Common myeloid progenitor, CD34-positive (primary cell): ENCODE data around the gene OSBPL3.
A peak's percentile ranks its signal among the peaks of the same experiment; 100 is the strongest.

Experiments
- CTCF ChIA-PET: fragments of 350-600 bp; sonication (Branson Sonifier 250); formaldehyde crosslinking; loops from one replicate; lab custom pipeline; 2021; ENCODE audit warnings: antibody characterized with exemption; lab: Charles Lee
- POLR2A ChIA-PET: fragments of 350-600 bp; sonication (Branson Sonifier 250); formaldehyde crosslinking; loops from one replicate; lab custom pipeline; 2021; ENCODE audit warnings: antibody characterized with exemption; lab: Charles Lee
- DNase-seq, 3 donors: peaks; one replicate each; pipeline versions ENCODE4 v3.0.0 to v3.0.0-alpha.2; 2013
- H3K27ac ChIP-seq, 2 experiments: 1 replicate in 1 of 2; 2 replicates in 1 of 2; pipeline ENCODE4 v1.7.0; 2013; ENCODE audit warnings: inconsistent platforms in 2 of 2, low read length in 2 of 2, mild to moderate bottlenecking in 2 of 2, low read depth in 1 of 2, moderate library complexity in 1 of 2; ENCODE audit not compliant: severe bottlenecking in 2 of 2, insufficient read depth in 1 of 2, poor library complexity in 1 of 2
- H3K27me3 ChIP-seq, 5 experiments: replicated peaks in 2 of 5; 1 replicate in 3 of 5; 2 replicates in 2 of 5; pipeline versions ENCODE4 v1.6.1 to v1.7.0; 2013; ENCODE audit warnings: low read length in 4 of 5, mild to moderate bottlenecking in 2 of 5, moderate library complexity in 2 of 5, inconsistent platforms in 1 of 5; ENCODE audit not compliant: insufficient read depth in 5 of 5, control insufficient read depth in 4 of 5
- H3K36me3 ChIP-seq, 4 experiments: 1 replicate in 2 of 4; 2 replicates in 2 of 4; pipeline versions ENCODE4 v1.6.1 to v1.7.0; 2013; ENCODE audit warnings: low read length in 3 of 4, control low read depth in 1 of 4, mild to moderate bottlenecking in 1 of 4; ENCODE audit not compliant: control insufficient read depth in 4 of 4, insufficient read depth in 4 of 4
- H3K4me1 ChIP-seq, 4 experiments: 1 replicate in 3 of 4; 2 replicates in 1 of 4; pipeline versions ENCODE4 v1.6.1 to v1.7.1; 2013; ENCODE audit warnings: low read length in 3 of 4, mild to moderate bottlenecking in 3 of 4, control low read depth in 1 of 4, inconsistent platforms in 1 of 4, moderate library complexity in 1 of 4; ENCODE audit not compliant: control insufficient read depth in 4 of 4, insufficient read depth in 4 of 4; ENCODE audit errors: control extremely low read depth in 1 of 4
- H3K4me3 ChIP-seq, 7 experiments: 1 replicate in 4 of 7; 2 replicates in 3 of 7; pipeline versions ENCODE4 v1.5.1 to v1.7.0; 2013; ENCODE audit warnings: mild to moderate bottlenecking in 7 of 7, low read length in 6 of 7, moderate library complexity in 6 of 7, inconsistent platforms in 2 of 7, low read depth in 2 of 7, control low read depth in 1 of 7; ENCODE audit not compliant: insufficient read depth in 4 of 7, control insufficient read depth in 1 of 7; ENCODE audit errors: extremely low read depth in 1 of 7
- H3K9me3 ChIP-seq, 5 experiments: 1 replicate in 4 of 5; 2 replicates in 1 of 5; pipeline versions ENCODE4 v1.6.1 to v1.7.1; 2013; ENCODE audit warnings: low read length in 4 of 5, mild to moderate bottlenecking in 2 of 5, inconsistent platforms in 1 of 5, low read depth in 1 of 5, moderate library complexity in 1 of 5; ENCODE audit not compliant: control insufficient read depth in 4 of 5, insufficient read depth in 2 of 5; ENCODE audit errors: control extremely low read depth in 1 of 5
- WGBS: methylation state at CpG from one replicate; pipeline ENCODE4 v1.1.5; 2013; ENCODE audit not compliant: insufficient coverage; 5-methylcytosine and 5-hydroxymethylcytosine counted together

OSBPL3 gene

GRCh38 chr7:24833549-24833948, 146.4 kb downstream of the OSBPL3 start:
- Histone ChIP-seq H3K9me3 (no peaks in the 10 kb centered on the region), H3K4me3 (peak overlapping the region in 3 of 7 experiments; percentile 15 to 51 (median 30)), H3K4me1 (peaks cover 28 to 84% (median 62%) of the 10 kb centered on the region in 4 experiments), H3K27ac (no peak overlapping the region), H3K27me3 (no peaks in the 10 kb centered on the region), H3K36me3 (peaks cover 0 to 11% (median 0%) of the 10 kb centered on the region in 4 experiments)
- no peak for DNase-seq
- CTCF ChIA-PET, result interaction anchor here (0.7 to 3.9 kb wide), 6 partner anchors 7 to 261 kb away, joined by 3 to 19 read pairs (median 6); partner anchors contain the start of gene OSBPL3
- POLR2A ChIA-PET, result no interaction called here
- 83% methylated on average over 4 of the region's 5 CpGs for WGBS

- CTCF ChIA-PET, result interaction anchor here (1.0 to 1.8 kb wide), 4 partner anchors 10 to 262 kb away, joined by 3 to 6 read pairs (median 4); no protein-coding TSS in a partner anchor
- H3K4me1 ChIP-seq, result peaks cover 20 to 80% (median 63%) of the 10 kb centered on the region in 4 experiments
- no peaks in the 10 kb centered on the region for H3K27me3 ChIP-seq
- WGBS, result 6% methylated on average over 4 of the region's 4 CpGs
- H3K27ac ChIP-seq, result no peak overlapping the region
- POLR2A ChIA-PET, result interaction anchor here (0.9 kb wide), 1 partner anchor 125 kb away, joined by 3 read pairs; no protein-coding TSS in a partner anchor
- no peaks in the 10 kb centered on the region for H3K9me3 ChIP-seq
- peaks cover 0 to 15% (median 5%) of the 10 kb centered on the region in 4 experiments for H3K36me3 ChIP-seq
- DNase-seq, result peak; percentile 76 to 83 (median 78)
- H3K4me3 ChIP-seq, result peak overlapping the region in 2 of 7 experiments; percentile 43 to 47
Measured at GRCh38 chr7:24831240-24831639, 148.7 kb downstream of the OSBPL3 start.

- H3K9me3 ChIP-seq, result no peaks in the 10 kb centered on the region
- no peak overlapping the region for H3K27ac ChIP-seq
- 87% methylated on average over 3 of the region's 9 CpGs for WGBS
- no peak for DNase-seq
- CTCF ChIA-PET, result interaction anchor here (1.0 to 1.8 kb wide), 4 partner anchors 9 to 263 kb away, joined by 3 to 6 read pairs (median 4); no protein-coding TSS in a partner anchor
- POLR2A ChIA-PET, result no interaction called here
- peaks cover 16 to 80% (median 63%) of the 10 kb centered on the region in 4 experiments for H3K4me1 ChIP-seq
- peaks cover 0 to 18% (median 5%) of the 10 kb centered on the region in 4 experiments for H3K36me3 ChIP-seq
- H3K27me3 ChIP-seq, result no peaks in the 10 kb centered on the region
- H3K4me3 ChIP-seq, result peak overlapping the region in 2 of 7 experiments; percentile 32 to 43
Measured at GRCh38 chr7:24830440-24831050, 149.4 kb downstream of the OSBPL3 start.

GRCh38 chr7:24829787-24830186, 150.2 kb downstream of the OSBPL3 start:
- DNase-seq, result no peak
- Histone ChIP-seq H3K27me3 (no peaks in the 10 kb centered on the region), H3K9me3 (no peaks in the 10 kb centered on the region), H3K36me3 (peaks cover 0 to 19% (median 6%) of the 10 kb centered on the region in 4 experiments), H3K4me3 (no peak overlapping the region), H3K4me1 (peaks cover 14 to 79% (median 65%) of the 10 kb centered on the region in 4 experiments), H3K27ac (no peak overlapping the region)
- WGBS, result 100% methylated on average over 1 of the region's 2 CpGs
- ChIA-PET CTCF (no interaction called here), POLR2A (no interaction called here)

GRCh38 chr7:24828891-24829661, 150.9 kb downstream of the OSBPL3 start:
- ChIA-PET CTCF (no interaction called here), POLR2A (no interaction called here)
- peaks cover 14 to 72% (median 58%) of the 10 kb centered on the region in 4 experiments for H3K4me1 ChIP-seq
- peaks cover 0 to 24% (median 9%) of the 10 kb centered on the region in 4 experiments for H3K36me3 ChIP-seq
- no peak for DNase-seq
- no peaks in the 10 kb centered on the region for H3K9me3 ChIP-seq
- H3K27me3 ChIP-seq, result no peaks in the 10 kb centered on the region
- H3K27ac ChIP-seq, result no peak overlapping the region
- WGBS, result no CpG with 5 or more reads among the region's 1 CpG
- H3K4me3 ChIP-seq, result no peak overlapping the region

- H3K9me3 ChIP-seq, result no peaks in the 10 kb centered on the region
- WGBS, result no CpG with 5 or more reads among the region's 1 CpG
Measured at GRCh38 chr7:24827589-24827988, 152.4 kb downstream of the OSBPL3 start.

More at GRCh38 chr7:24827589-24827988, 152.4 kb downstream of the OSBPL3 start:
- Histone ChIP-seq H3K27ac (no peak overlapping the region), H3K27me3 (no peaks in the 10 kb centered on the region), H3K36me3 (peaks cover 0 to 24% (median 11%) of the 10 kb centered on the region in 4 experiments), H3K4me3 (no peak overlapping the region), H3K4me1 (peaks cover 9 to 57% (median 44%) of the 10 kb centered on the region in 4 experiments)
- DNase-seq, result no peak
- ChIA-PET CTCF (interaction anchor here (1.0 to 1.4 kb wide), 2 partner anchors 242 to 244 kb away, joined by 3 to 4 read pairs; no protein-coding TSS in a partner anchor), POLR2A (no interaction called here)
